ENCODE measurements around the gene OCSTAMP.

OCSTAMP gene

GRCh38 chr20:46551522-46552381 lies 1.3 kb upstream of the OCSTAMP start:
- no peak for FAIRE-seq

GRCh38 chr20:46549188-46549972 lies 1.1 kb downstream of the OCSTAMP start:
- no peak for FAIRE-seq

GRCh38 chr20:46548688-46549087 lies 1.8 kb downstream of the OCSTAMP start:
- no peak for FAIRE-seq

GRCh38 chr20:46547995-46548394 lies 2.5 kb downstream of the OCSTAMP start:
- FAIRE-seq, result no peak

- FAIRE-seq, result no peak
These were observed 3.5 kb downstream of the OCSTAMP start for GRCh38 chr20:46546936-46547335.

- FAIRE-seq, result no peak
These were observed 4.2 kb downstream of the OCSTAMP start for GRCh38 chr20:46546298-46546697.

- no peak for FAIRE-seq
These were observed 4.7 kb downstream of the OCSTAMP start for GRCh38 chr20:46545827-46546138.

GRCh38 chr20:46545077-46545826 lies 5.2 kb downstream of the OCSTAMP start:
- FAIRE-seq, result no peak

- FAIRE-seq, result no peak
These were observed 5.9 kb downstream of the OCSTAMP start for GRCh38 chr20:46544576-46544975.

GRCh38 chr20:46543959-46544358 lies 6.5 kb downstream of the OCSTAMP start:
- no peak for FAIRE-seq

- FAIRE-seq, result no peak
These were observed 7.4 kb downstream of the OCSTAMP start for GRCh38 chr20:46543033-46543432.

GRCh38 chr20:46541229-46541935 lies 9.1 kb downstream of the OCSTAMP start:
- no peak for FAIRE-seq

GRCh38 chr20:46539113-46539512 lies 11.3 kb downstream of the OCSTAMP start:
- FAIRE-seq, result no peak

- no peak for FAIRE-seq
These were observed 19.8 kb downstream of the OCSTAMP start for GRCh38 chr20:46530640-46531039.

GRCh38 chr20:46523696-46524328 lies 26.6 kb downstream of the OCSTAMP start:
- no peak for FAIRE-seq

- no peak for FAIRE-seq
These were observed 27.3 kb downstream of the OCSTAMP start for GRCh38 chr20:46523108-46523507.

- FAIRE-seq, result no peak
These were observed 29.4 kb downstream of the OCSTAMP start for GRCh38 chr20:46520976-46521579.

GRCh38 chr20:46520540-46520939 lies 29.9 kb downstream of the OCSTAMP start:
- no peak for FAIRE-seq

GRCh38 chr20:46519471-46520068 lies 30.9 kb downstream of the OCSTAMP start:
- no peak for FAIRE-seq

GRCh38 chr20:46512943-46513844 lies 37.3 kb downstream of the OCSTAMP start, which contains the start of gene ZNF334:
ZNF334 (minus strand) TSS chr20:46513559; CDS start chr20:46512102, 1,457 bp downstream.
- FAIRE-seq, result no peak

Measured in endometrium (tissue), 2 donors.